Measurements from ENCODE around the gene CFAP99.
"Not testable (repeated sequence)": the region's sequence is repeated elsewhere in the genome, so short reads cannot be mapped to it uniquely, and the experiment has no call there.

Gene CFAP99

GRCh38 chr4:2449051-2449450, 30.3 kb downstream of the CFAP99 start:
- DNase-seq: no peak

GRCh38 chr4:2449511-2450392, 31.0 kb downstream of the CFAP99 start:
- no peak for DNase-seq

- no peak for DNase-seq
Observed at GRCh38 chr4:2450394-2451035, 31.8 kb downstream of the CFAP99 start.

- no peak for DNase-seq
Observed at GRCh38 chr4:2451036-2451520, 32.3 kb downstream of the CFAP99 start.

GRCh38 chr4:2451821-2452785, 33.3 kb downstream of the CFAP99 start:
- no peak for DNase-seq

- DNase-seq: no peak
Observed at GRCh38 chr4:2457481-2458295, 38.9 kb downstream of the CFAP99 start.

- DNase-seq: no peak
Observed at GRCh38 chr4:2458546-2459491, 40.1 kb downstream of the CFAP99 start.

GRCh38 chr4:2459589-2460349, 41.0 kb downstream of the CFAP99 start:
- no peak for DNase-seq

GRCh38 chr4:2461246-2461960, 42.6 kb downstream of the CFAP99 start:
- no peak for DNase-seq

- DNase-seq: peak in 10 of 14 donors; percentile 4 to 71 (median 46)
Observed at GRCh38 chr4:2462218-2462991, 43.6 kb downstream of the CFAP99 start.

- DNase-seq: no peak
Observed at GRCh38 chr4:2462992-2463762, 44.4 kb downstream of the CFAP99 start.

- DNase-seq: no peak
Observed at GRCh38 chr4:2465032-2465431, 46.3 kb downstream of the CFAP99 start.

- not testable (repeated sequence) for DNase-seq
Observed at GRCh38 chr4:2465544-2465943, 46.8 kb downstream of the CFAP99 start.

GRCh38 chr4:2468456-2469191, 49.9 kb downstream of the CFAP99 start, which contains the start of gene RNF4:
Gene RNF4 (plus strand): TSS chr4:2469106. CDS start chr4:2490494, 21,388 bp downstream.
- peak; percentile 57 to 96 (median 92) for DNase-seq

- DNase-seq: peak in 5 of 14 donors; percentile 27 to 61 (median 36)
Observed at GRCh38 chr4:2469192-2469984, 50.6 kb downstream of the CFAP99 start.
